ENCODE results near the gene ADAMTS20. TPM values are rescaled to one million over a fixed set of nuclear protein-coding genes. Genes with fewer than 3 reads are reported as not detected.

Gene ADAMTS20
- total RNA-seq, 1 donor from 2014 or later: not detected

GRCh38 chr12:43406801-43407200, 145.2 kb downstream of the ADAMTS20 start:
- FAIRE-seq: no peak
- DNase-seq (ENCODE audit: low read depth): no peak

GRCh38 chr12:43402436-43402835, 149.6 kb downstream of the ADAMTS20 start:
- Histone ChIP-seq H3K27me3 (ENCODE audit: control insufficient read depth, insufficient read depth, low read length) (no peaks in the 10 kb centered on the region), H3K36me3 (ENCODE audit: control insufficient read depth, insufficient read depth, low read length) (no peaks in the 10 kb centered on the region), H3K4me3 (ENCODE audit: low read depth, low read length) (no peak overlapping the region)
- no peak for TF ChIP-seq CTCF (IDR thresholded peaks at IDR 0.05; ENCODE audit: insufficient read depth, low read length, severe bottlenecking)
- FAIRE-seq (no peak), DNase-seq (ENCODE audit: low read depth) (no peak)

More at GRCh38 chr12:43406801-43407200, 145.2 kb downstream of the ADAMTS20 start:
- TF ChIP-seq CTCF (IDR thresholded peaks at IDR 0.05; ENCODE audit: insufficient read depth, low read length, severe bottlenecking): no peak
- Histone ChIP-seq H3K4me3 (ENCODE audit: low read depth, low read length) (no peak overlapping the region), H3K27me3 (ENCODE audit: control insufficient read depth, insufficient read depth, low read length) (no peaks in the 10 kb centered on the region), H3K36me3 (ENCODE audit: control insufficient read depth, insufficient read depth, low read length) (no peaks in the 10 kb centered on the region)

GRCh38 chr12:43401096-43401495, 150.9 kb downstream of the ADAMTS20 start:
- no peak for TF ChIP-seq CTCF (IDR thresholded peaks at IDR 0.05; ENCODE audit: insufficient read depth, low read length, severe bottlenecking)
- Histone ChIP-seq H3K4me3 (ENCODE audit: low read depth, low read length) (no peak overlapping the region), H3K36me3 (ENCODE audit: control insufficient read depth, insufficient read depth, low read length) (no peaks in the 10 kb centered on the region), H3K27me3 (ENCODE audit: control insufficient read depth, insufficient read depth, low read length) (no peaks in the 10 kb centered on the region)
- DNase-seq (ENCODE audit: low read depth): no peak
- FAIRE-seq: no peak

DNA sequence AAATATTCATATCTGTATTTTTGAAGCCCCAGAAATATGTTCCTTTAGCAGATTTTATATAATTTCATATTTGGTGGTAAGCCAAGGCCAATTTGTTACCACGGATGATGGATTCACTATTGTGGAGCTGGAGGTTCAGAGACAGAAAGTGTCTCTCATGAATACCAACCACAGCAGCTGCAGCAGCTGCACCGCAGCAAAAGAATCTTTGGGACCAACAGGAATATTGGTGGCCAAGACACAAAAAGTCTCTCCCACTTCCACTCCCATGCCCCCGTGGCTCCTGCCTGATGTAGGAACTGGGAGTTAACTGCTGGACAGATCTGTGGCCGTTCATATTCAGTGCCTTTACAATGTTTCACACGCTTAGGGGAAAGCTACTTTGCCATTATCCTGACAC, 155.3 kb downstream of the ADAMTS20 start:
- no peak for TF ChIP-seq CTCF (IDR thresholded peaks at IDR 0.05; ENCODE audit: insufficient read depth, low read length, severe bottlenecking)

GRCh38 chr12:43392116-43392515, 159.9 kb downstream of the ADAMTS20 start:
- no peak for DNase-seq (ENCODE audit: low read depth)
- Histone ChIP-seq H3K36me3 (ENCODE audit: control insufficient read depth, insufficient read depth, low read length) (no peaks in the 10 kb centered on the region), H3K27me3 (ENCODE audit: control insufficient read depth, insufficient read depth, low read length) (no peaks in the 10 kb centered on the region), H3K4me3 (ENCODE audit: low read depth, low read length) (no peak overlapping the region)
- FAIRE-seq: no peak
- no peak for TF ChIP-seq CTCF (IDR thresholded peaks at IDR 0.05; ENCODE audit: insufficient read depth, low read length, severe bottlenecking)

More for the DNA sequence above, 155.3 kb downstream of the ADAMTS20 start:
- DNase-seq (ENCODE audit: low read depth): no peak
- H3K4me3 ChIP-seq (ENCODE audit: low read depth, low read length): no peak overlapping the region
- no peak for FAIRE-seq
- H3K27me3 ChIP-seq (ENCODE audit: control insufficient read depth, insufficient read depth, low read length): no peaks in the 10 kb centered on the region
- no peaks in the 10 kb centered on the region for H3K36me3 ChIP-seq (ENCODE audit: control insufficient read depth, insufficient read depth, low read length)

DNA sequence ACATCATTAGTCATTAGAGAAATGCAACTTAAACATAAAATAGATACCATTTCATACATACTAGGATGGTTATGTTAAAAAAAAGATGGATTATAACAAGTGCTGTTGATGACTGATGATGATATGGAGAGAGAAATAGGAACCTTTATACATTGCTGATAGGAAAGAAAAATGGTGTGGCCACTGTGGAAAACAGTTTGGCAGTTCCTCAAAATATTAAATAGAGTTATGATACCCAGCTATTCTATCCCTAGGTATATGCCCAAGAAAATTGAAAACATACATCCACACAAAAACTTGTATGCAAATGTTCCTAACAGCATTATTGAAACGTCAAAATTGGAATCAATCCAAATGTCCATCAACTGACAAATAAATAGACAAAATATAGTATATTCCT, 170.1 kb downstream of the ADAMTS20 start:
- FAIRE-seq: no peak
- Histone ChIP-seq H3K27me3 (ENCODE audit: control insufficient read depth, insufficient read depth, low read length) (no peaks in the 10 kb centered on the region), H3K36me3 (ENCODE audit: control insufficient read depth, insufficient read depth, low read length) (no peaks in the 10 kb centered on the region), H3K4me3 (ENCODE audit: low read depth, low read length) (no peak overlapping the region)
- TF ChIP-seq CTCF (IDR thresholded peaks at IDR 0.05; ENCODE audit: insufficient read depth, low read length, severe bottlenecking): no peak
- no peak for DNase-seq (ENCODE audit: low read depth)
